HS-27A (cell line): ENCODE measurements around the gene MEGF9.
"Not testable (repeated sequence)": the region's sequence is repeated elsewhere in the genome, so short reads cannot be mapped to it uniquely, and the experiment has no call there.

Source experiments
- DNase-seq: peaks from one replicate; pipeline ENCODE4 v3.0.0-alpha.2; 2012; ENCODE audit warnings: low read depth, missing footprints

MEGF9 gene

GRCh38 chr9:120655005-120655622 is 59.2 kb downstream of the MEGF9 start:
- DNase-seq: no peak

- no peak for DNase-seq
Observed at GRCh38 chr9:120654272-120654671, 60.0 kb downstream of the MEGF9 start.

GRCh38 chr9:120653762-120654161 is 60.5 kb downstream of the MEGF9 start:
- DNase-seq: no peak

- no peak for DNase-seq
Observed at GRCh38 chr9:120652934-120653333, 61.3 kb downstream of the MEGF9 start.

GRCh38 chr9:120650352-120650751 is 63.9 kb downstream of the MEGF9 start:
- DNase-seq: no peak

GRCh38 chr9:120648581-120649197 is 65.6 kb downstream of the MEGF9 start:
- DNase-seq: no peak

- no peak for DNase-seq
Observed at GRCh38 chr9:120646948-120647347, 67.3 kb downstream of the MEGF9 start.

GRCh38 chr9:120645760-120646159 is 68.5 kb downstream of the MEGF9 start:
- DNase-seq: no peak

GRCh38 chr9:120643061-120643460 is 71.2 kb downstream of the MEGF9 start:
- no peak for DNase-seq

GRCh38 chr9:120642129-120642770 is 72.0 kb downstream of the MEGF9 start:
- no peak for DNase-seq

- DNase-seq: not testable (repeated sequence)
Observed at GRCh38 chr9:120640874-120641273, 73.4 kb downstream of the MEGF9 start.

GRCh38 chr9:120640380-120640779 is 73.9 kb downstream of the MEGF9 start:
- DNase-seq: no peak

- no peak for DNase-seq
Observed at GRCh38 chr9:120637919-120638318, 76.4 kb downstream of the MEGF9 start.

GRCh38 chr9:120636194-120636957 is 77.9 kb downstream of the MEGF9 start:
- no peak for DNase-seq

- DNase-seq: no peak
Observed at GRCh38 chr9:120635011-120635410, 79.3 kb downstream of the MEGF9 start.

- DNase-seq: no peak
Observed at GRCh38 chr9:120630333-120630732, 83.9 kb downstream of the MEGF9 start.

GRCh38 chr9:120628925-120629497 is 85.3 kb downstream of the MEGF9 start:
- DNase-seq: peak; percentile 17

GRCh38 chr9:120628207-120628924 is 85.9 kb downstream of the MEGF9 start:
- DNase-seq: no peak

- DNase-seq: no peak
Observed at GRCh38 chr9:120627073-120627472, 87.2 kb downstream of the MEGF9 start.

- no peak for DNase-seq
Observed at GRCh38 chr9:120626512-120626911, 87.8 kb downstream of the MEGF9 start.

- DNase-seq: peak; percentile 8
Observed at GRCh38 chr9:120625222-120625621, 89.0 kb downstream of the MEGF9 start.

GRCh38 chr9:120622790-120623189 is 91.5 kb downstream of the MEGF9 start:
- no peak for DNase-seq
